ENCODE results near the gene TBC1D8. TPM values are rescaled to one million over a fixed set of nuclear protein-coding genes. Genes with fewer than 3 reads are reported as not detected.

Gene TBC1D8
- polyA plus RNA-seq, 4 donors: 21.2 to 44.2 (median 30.7) TPM

- DNase-seq (ENCODE audit: low read depth in 4 of 4, low spot score in 3 of 4): no peak
These were observed 166.3 kb downstream of the TBC1D8 start for GRCh38 chr2:100984892-100985307.

- no peak for DNase-seq (ENCODE audit: low read depth in 4 of 4, low spot score in 3 of 4)
These were observed 167.4 kb downstream of the TBC1D8 start for GRCh38 chr2:100983684-100984310.

- no peak for DNase-seq (ENCODE audit: low read depth in 4 of 4, low spot score in 3 of 4)
These were observed 168.0 kb downstream of the TBC1D8 start for GRCh38 chr2:100983201-100983600.

- DNase-seq (ENCODE audit: low read depth in 4 of 4, low spot score in 3 of 4): no peak
These were observed 168.7 kb downstream of the TBC1D8 start for GRCh38 chr2:100982431-100982861.

GRCh38 chr2:100981011-100981410 lies 170.2 kb downstream of the TBC1D8 start:
- DNase-seq (ENCODE audit: low read depth in 4 of 4, low spot score in 3 of 4): no peak

GRCh38 chr2:100980046-100980445 lies 171.1 kb downstream of the TBC1D8 start:
- no peak for DNase-seq (ENCODE audit: low read depth in 4 of 4, low spot score in 3 of 4)

GRCh38 chr2:100978582-100979191 lies 172.5 kb downstream of the TBC1D8 start:
- no peak for DNase-seq (ENCODE audit: low read depth in 4 of 4, low spot score in 3 of 4)

GRCh38 chr2:100977511-100977910 lies 173.7 kb downstream of the TBC1D8 start:
- no peak for DNase-seq (ENCODE audit: low read depth in 4 of 4, low spot score in 3 of 4)

GRCh38 chr2:100976645-100977391 lies 174.4 kb downstream of the TBC1D8 start:
- DNase-seq (ENCODE audit: low read depth in 4 of 4, low spot score in 3 of 4): no peak

GRCh38 chr2:100976061-100976460 lies 175.1 kb downstream of the TBC1D8 start:
- no peak for DNase-seq (ENCODE audit: low read depth in 4 of 4, low spot score in 3 of 4)

- DNase-seq (ENCODE audit: low read depth in 4 of 4, low spot score in 3 of 4): no peak
These were observed 175.7 kb downstream of the TBC1D8 start for GRCh38 chr2:100975521-100975785.

GRCh38 chr2:100974712-100975520 lies 176.3 kb downstream of the TBC1D8 start:
- no peak for DNase-seq (ENCODE audit: low read depth in 4 of 4, low spot score in 3 of 4)

- no peak for DNase-seq (ENCODE audit: low read depth in 4 of 4, low spot score in 3 of 4)
These were observed 178.7 kb downstream of the TBC1D8 start for GRCh38 chr2:100972452-100972851.

GRCh38 chr2:100971221-100971620 lies 180.0 kb downstream of the TBC1D8 start:
- no peak for DNase-seq (ENCODE audit: low read depth in 4 of 4, low spot score in 3 of 4)

GRCh38 chr2:100969998-100970397 lies 181.2 kb downstream of the TBC1D8 start:
- DNase-seq (ENCODE audit: low read depth in 4 of 4, low spot score in 3 of 4): no peak

GRCh38 chr2:100968146-100969145 lies 182.7 kb downstream of the TBC1D8 start:
- DNase-seq (ENCODE audit: low read depth in 4 of 4, low spot score in 3 of 4): no peak

- no peak for DNase-seq (ENCODE audit: low read depth in 4 of 4, low spot score in 3 of 4)
These were observed 183.5 kb downstream of the TBC1D8 start for GRCh38 chr2:100967716-100968115.

GRCh38 chr2:100965596-100965995 lies 185.6 kb downstream of the TBC1D8 start:
- DNase-seq (ENCODE audit: low read depth in 4 of 4, low spot score in 3 of 4): no peak

- DNase-seq (ENCODE audit: low read depth in 4 of 4, low spot score in 3 of 4): no peak
These were observed 186.5 kb downstream of the TBC1D8 start for GRCh38 chr2:100964681-100965169.

- no peak for DNase-seq (ENCODE audit: low read depth in 4 of 4, low spot score in 3 of 4)
These were observed 187.0 kb downstream of the TBC1D8 start for GRCh38 chr2:100964222-100964621.

Data from left renal pelvis (tissue), 4 donors.